ENCODE results near the gene ANKRD65. TPM values are rescaled to one million over a fixed set of nuclear protein-coding genes. Genes with fewer than 3 reads are reported as not detected.

ANKRD65 gene
- total and polyA plus RNA-seq, 2 experiments from 2014 or later, result 2.1 to 5.5 TPM

DNA sequence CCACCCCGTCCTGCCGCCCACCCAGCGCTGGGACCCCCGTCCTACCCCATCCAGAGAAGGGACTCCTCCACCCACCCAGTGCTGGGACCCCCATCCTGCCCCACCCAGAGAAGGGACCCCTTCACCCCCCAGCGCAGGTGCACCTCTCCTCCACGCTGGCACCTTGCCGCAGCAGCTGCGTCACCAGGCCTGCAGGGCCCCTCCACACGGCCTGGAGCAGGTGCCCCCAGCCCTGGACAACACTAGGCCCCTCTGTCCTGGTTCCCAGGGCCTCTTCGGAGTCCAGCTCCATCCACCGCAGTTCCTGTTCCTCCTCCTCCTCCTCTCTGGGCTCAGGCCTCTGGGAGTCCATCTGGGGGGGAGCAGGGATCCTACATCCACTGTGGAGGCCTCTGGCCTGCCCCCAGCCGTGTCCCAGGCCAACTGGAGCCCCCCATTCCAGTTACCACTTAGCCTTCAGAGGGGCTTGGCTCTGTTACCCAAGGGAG is 378 bp downstream of the ANKRD65 start:
- Histone ChIP-seq H3K4me2 (peak overlapping the region; percentile 51), H3K36me3 (replicated peaks; ENCODE audit: insufficient read depth, low read depth) (no peaks in the 10 kb centered on the region), H3K4me1 (ENCODE audit: insufficient read depth) (no peaks in the 10 kb centered on the region), H3K9me2 (replicated peaks; ENCODE audit: insufficient read depth) (no peaks in the 10 kb centered on the region), H3K27me3 (no peaks in the 10 kb centered on the region), H3K4me3 (no peak overlapping the region), H3K9me3 (ENCODE audit: low read depth) (no peaks in the 10 kb centered on the region), H3K27ac (no peak overlapping the region), H4K20me1 (ENCODE audit: insufficient read depth, poor library complexity, severe bottlenecking) (no peaks in the 10 kb centered on the region), H3K79me2 (no peaks in the 10 kb centered on the region), H2AFZ (no peak overlapping the region)
- no peak for TF ChIP-seq EZH2 (IDR thresholded peaks at IDR 0.05; ENCODE audit: borderline replicate concordance)
- TF ChIP-seq, protein P1, sequence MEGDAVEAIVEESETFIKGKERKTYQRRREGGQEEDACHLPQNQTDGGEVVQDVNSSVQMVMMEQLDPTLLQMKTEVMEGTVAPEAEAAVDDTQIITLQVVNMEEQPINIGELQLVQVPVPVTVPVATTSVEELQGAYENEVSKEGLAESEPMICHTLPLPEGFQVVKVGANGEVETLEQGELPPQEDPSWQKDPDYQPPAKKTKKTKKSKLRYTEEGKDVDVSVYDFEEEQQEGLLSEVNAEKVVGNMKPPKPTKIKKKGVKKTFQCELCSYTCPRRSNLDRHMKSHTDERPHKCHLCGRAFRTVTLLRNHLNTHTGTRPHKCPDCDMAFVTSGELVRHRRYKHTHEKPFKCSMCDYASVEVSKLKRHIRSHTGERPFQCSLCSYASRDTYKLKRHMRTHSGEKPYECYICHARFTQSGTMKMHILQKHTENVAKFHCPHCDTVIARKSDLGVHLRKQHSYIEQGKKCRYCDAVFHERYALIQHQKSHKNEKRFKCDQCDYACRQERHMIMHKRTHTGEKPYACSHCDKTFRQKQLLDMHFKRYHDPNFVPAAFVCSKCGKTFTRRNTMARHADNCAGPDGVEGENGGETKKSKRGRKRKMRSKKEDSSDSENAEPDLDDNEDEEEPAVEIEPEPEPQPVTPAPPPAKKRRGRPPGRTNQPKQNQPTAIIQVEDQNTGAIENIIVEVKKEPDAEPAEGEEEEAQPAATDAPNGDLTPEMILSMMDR (IDR thresholded peaks at IDR 0.05; ENCODE audit: poor library complexity), result no peak
- TF ChIP-seq EZH2phosphoT487 (IDR thresholded peaks at IDR 0.05; ENCODE audit: low read depth, severe bottlenecking, unreplicated experiment), result no peak
- no peak for DNase-seq (ENCODE audit: low spot score)
- 91% methylated on average over 8 of the region's 12 CpGs for WGBS (ENCODE audit: low lambda C conversion rate, missing lambda C conversion rate)

DNA sequence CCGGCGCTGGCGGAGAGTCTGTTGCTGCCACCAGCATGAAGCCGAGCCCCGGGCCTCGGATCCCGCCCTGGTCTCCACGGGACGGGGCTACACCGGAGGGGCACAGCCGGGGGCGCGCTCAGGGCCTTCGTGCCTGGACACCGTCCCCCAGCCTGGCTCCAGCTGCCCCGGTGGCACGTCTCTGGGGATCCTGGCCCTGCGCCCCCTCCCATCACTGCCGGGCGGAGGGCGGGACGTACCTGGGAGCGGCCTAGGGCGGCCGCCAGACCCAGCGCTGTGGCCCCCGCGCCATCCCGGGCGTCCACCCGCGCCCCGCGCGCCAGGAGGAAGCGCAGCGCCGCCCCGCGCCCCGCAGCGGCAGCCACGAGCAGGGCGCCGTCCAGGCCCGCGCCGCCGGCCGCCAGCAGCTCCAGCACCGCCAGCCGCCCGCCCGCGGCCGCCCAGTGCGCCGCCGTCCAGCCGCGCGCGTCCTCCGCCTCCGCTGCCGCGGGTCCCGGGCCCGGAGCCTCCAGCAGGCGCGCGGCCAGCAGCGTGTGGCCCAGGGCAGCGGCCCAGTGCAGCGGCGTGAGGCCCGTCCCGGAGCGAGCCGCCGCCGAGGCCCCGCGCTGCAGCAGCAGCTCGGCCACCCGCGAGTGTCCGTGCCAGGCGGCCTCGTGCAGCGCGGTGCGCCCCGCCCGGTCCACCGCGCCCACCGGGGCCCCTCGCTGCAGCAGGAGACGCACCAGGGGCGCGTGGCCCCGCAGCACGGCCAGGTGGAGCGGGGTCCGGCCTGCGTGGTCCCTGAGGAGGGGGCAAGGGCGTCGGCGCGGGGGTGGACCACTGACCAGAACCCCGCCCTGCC is 1.0 kb downstream of the ANKRD65 start:
- Histone ChIP-seq H3K4me1 (ENCODE audit: insufficient read depth) (no peaks in the 10 kb centered on the region), H3K79me2 (no peaks in the 10 kb centered on the region), H3K9me3 (ENCODE audit: low read depth) (no peaks in the 10 kb centered on the region), H3K4me2 (peak overlapping the region; percentile 67), H4K20me1 (ENCODE audit: insufficient read depth, poor library complexity, severe bottlenecking) (no peaks in the 10 kb centered on the region), H3K27ac (no peak overlapping the region), H2AFZ (no peak overlapping the region), H3K9me2 (replicated peaks; ENCODE audit: insufficient read depth) (no peaks in the 10 kb centered on the region), H3K4me3 (no peak overlapping the region), H3K36me3 (replicated peaks; ENCODE audit: insufficient read depth, low read depth) (no peaks in the 10 kb centered on the region), H3K27me3 (no peaks in the 10 kb centered on the region)
- no peak for DNase-seq (ENCODE audit: low spot score)
- TF ChIP-seq EZH2phosphoT487 (IDR thresholded peaks at IDR 0.05; ENCODE audit: low read depth, severe bottlenecking, unreplicated experiment) (no peak), EZH2 (IDR thresholded peaks at IDR 0.05; ENCODE audit: borderline replicate concordance) (no peak)
- TF ChIP-seq, protein P1 (IDR thresholded peaks at IDR 0.05; ENCODE audit: poor library complexity), result no peak
- WGBS (ENCODE audit: low lambda C conversion rate, missing lambda C conversion rate), result 70% methylated on average over 25 of the region's 112 CpGs

DNA sequence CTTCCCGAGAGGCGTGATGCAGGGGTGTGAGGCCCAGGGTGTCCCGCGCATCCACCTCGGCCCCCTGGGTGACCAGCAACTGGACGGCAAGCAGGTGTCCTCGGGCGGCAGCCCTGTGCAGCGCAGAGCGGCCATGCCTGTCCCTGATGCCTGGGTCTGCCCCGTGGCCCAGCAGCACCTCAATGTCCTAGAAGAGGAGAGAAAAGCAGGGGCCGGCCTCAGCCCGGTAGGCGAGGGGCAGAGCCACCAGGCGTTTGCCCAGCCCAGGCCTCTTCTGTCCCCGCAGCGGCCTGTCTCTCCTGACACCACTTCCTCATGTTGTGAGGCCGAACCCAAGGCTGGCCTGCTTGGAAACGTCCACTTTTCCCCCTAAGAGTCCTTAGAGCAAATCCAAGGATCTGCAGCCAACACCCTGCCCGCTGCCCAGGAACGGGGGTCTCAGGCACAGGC is 1.7 kb downstream of the ANKRD65 start:
- Histone ChIP-seq H4K20me1 (ENCODE audit: insufficient read depth, poor library complexity, severe bottlenecking) (no peaks in the 10 kb centered on the region), H3K36me3 (replicated peaks; ENCODE audit: insufficient read depth, low read depth) (no peaks in the 10 kb centered on the region), H3K4me3 (no peak overlapping the region), H3K4me1 (ENCODE audit: insufficient read depth) (no peaks in the 10 kb centered on the region), H3K27me3 (no peaks in the 10 kb centered on the region), H3K4me2 (peak overlapping the region; percentile 67), H2AFZ (no peak overlapping the region), H3K27ac (no peak overlapping the region), H3K79me2 (no peaks in the 10 kb centered on the region), H3K9me2 (replicated peaks; ENCODE audit: insufficient read depth) (no peaks in the 10 kb centered on the region), H3K9me3 (ENCODE audit: low read depth) (no peaks in the 10 kb centered on the region)
- TF ChIP-seq, protein P1 (IDR thresholded peaks at IDR 0.05; ENCODE audit: poor library complexity), result no peak
- TF ChIP-seq EZH2 (IDR thresholded peaks at IDR 0.05; ENCODE audit: borderline replicate concordance) (no peak), EZH2phosphoT487 (IDR thresholded peaks at IDR 0.05; ENCODE audit: low read depth, severe bottlenecking, unreplicated experiment) (no peak)
- WGBS (ENCODE audit: low lambda C conversion rate, missing lambda C conversion rate), result 93% methylated on average over 21 of the region's 21 CpGs
- no peak for DNase-seq (ENCODE audit: low spot score)

All from hepatocyte (in vitro differentiated cells).